NCI-H2227 (cell line): ENCODE data around the gene ZNF648.
"Not testable (repeated sequence)": the region's sequence is repeated elsewhere in the genome, so short reads cannot be mapped to it uniquely, and the experiment has no call there.

Experiments used
- DNase-seq: peaks from one replicate; lab custom pipeline; 2025; ENCODE audit not compliant: unreplicated experiment; lab: John Stamatoyannopoulos, UW

ZNF648 gene

GRCh38 chr1:182080040-182080439, 18.5 kb upstream of the ZNF648 start:
- no peak for DNase-seq

DNA sequence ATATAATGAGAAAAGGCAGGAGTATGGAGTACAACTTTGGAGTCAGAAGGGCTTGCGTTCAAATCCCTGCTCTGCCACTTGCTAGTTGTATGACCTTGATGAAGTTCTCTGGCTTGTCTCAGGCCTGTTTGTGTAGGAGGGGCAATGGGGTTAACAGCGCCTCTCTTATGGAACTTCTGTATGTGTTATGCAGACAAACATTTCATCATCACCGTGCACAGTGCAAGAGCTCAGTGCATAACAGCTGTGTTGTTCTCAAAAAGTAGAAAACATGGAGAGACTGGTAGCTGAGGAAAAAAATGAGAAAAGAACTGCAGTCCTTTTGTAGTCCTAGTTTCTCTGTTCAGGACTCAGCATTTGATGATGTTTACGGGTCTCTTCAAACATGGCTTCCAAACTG, 10.4 kb upstream of the ZNF648 start:
- no peak for DNase-seq

- peak; percentile 86 for DNase-seq
These were observed 7.5 kb upstream of the ZNF648 start for GRCh38 chr1:182069028-182069466.

- no peak for DNase-seq
These were observed 5.4 kb upstream of the ZNF648 start for GRCh38 chr1:182066934-182067333.

DNA sequence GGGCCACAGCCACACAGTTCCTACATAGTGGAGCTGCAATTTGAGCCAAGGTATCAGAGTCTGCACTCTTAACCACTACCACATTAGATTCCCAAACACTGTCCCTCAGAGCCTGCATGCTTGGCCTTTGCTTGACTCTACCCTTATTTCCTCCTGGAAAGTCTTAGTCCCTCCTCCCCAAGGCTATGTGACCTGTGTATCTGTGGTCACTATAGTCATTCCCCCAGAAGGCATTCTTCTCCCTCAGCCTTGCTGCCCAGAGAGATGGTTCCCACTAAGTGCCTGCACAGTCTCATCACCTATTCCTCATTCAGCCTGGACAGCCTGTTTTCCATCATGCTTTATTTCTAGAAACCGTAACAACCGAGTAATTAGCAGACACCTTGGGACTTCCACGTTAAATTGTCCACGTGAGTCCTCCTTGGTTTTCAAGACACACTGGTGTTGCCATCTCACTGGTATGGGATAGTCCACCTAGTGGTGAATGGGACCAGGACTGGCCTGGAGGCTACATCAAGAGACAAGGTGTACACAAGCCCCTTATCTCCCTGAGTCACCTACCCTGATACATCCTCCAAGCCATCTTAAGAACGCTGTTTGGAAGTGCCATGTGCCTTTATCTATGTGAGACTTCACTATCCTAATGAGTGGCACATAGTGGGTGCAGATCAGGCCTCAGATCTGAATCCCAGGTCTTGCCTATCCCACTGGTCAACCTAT, 3.8 kb upstream of the ZNF648 start:
- no peak for DNase-seq

- DNase-seq: no peak
These were observed 3.1 kb upstream of the ZNF648 start for GRCh38 chr1:182064611-182065010.

- DNase-seq: no peak
These were observed 711 bp upstream of the ZNF648 start for GRCh38 chr1:182062223-182062622.

DNA sequence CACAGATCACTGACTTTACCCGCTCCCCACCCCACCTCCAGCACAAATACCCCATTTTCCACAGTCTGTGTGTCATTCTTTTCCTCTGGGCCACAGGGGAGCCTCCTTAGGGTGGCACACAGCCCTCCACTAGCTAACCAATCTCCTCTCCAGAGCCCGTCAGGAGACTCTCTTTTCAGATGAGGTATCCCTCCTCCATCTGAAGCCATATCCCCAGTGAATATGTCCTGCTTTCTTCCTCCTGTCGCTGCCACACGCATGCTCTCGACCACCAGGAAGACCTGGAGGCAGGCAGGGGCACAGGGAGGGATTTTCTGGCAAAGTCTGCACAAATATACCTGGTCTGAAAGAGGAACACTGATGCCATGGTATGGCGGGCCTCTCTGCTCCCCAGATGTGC, 635 bp downstream of the ZNF648 start:
- no peak for DNase-seq

DNA sequence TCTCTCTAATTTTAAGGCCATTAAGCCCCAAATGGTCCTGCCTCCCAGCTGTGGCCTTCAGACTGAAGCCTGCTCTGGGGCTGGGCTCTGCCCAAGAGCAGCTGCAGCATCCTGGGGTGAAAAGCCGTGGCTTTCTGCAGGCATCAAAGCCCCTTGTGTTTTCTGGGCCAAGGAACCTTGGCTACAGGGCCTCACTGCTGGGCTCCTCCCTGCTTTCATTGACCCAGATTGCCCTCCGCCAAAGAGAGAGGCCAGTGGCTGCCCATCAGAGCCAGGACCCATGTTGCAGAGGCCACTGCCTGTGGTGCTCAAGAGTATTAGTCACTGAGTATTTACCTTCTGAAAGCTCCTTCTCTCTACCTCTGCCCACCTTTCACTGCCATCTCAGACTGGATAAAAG, 1.6 kb downstream of the ZNF648 start:
- peak; percentile 6 for DNase-seq

DNA sequence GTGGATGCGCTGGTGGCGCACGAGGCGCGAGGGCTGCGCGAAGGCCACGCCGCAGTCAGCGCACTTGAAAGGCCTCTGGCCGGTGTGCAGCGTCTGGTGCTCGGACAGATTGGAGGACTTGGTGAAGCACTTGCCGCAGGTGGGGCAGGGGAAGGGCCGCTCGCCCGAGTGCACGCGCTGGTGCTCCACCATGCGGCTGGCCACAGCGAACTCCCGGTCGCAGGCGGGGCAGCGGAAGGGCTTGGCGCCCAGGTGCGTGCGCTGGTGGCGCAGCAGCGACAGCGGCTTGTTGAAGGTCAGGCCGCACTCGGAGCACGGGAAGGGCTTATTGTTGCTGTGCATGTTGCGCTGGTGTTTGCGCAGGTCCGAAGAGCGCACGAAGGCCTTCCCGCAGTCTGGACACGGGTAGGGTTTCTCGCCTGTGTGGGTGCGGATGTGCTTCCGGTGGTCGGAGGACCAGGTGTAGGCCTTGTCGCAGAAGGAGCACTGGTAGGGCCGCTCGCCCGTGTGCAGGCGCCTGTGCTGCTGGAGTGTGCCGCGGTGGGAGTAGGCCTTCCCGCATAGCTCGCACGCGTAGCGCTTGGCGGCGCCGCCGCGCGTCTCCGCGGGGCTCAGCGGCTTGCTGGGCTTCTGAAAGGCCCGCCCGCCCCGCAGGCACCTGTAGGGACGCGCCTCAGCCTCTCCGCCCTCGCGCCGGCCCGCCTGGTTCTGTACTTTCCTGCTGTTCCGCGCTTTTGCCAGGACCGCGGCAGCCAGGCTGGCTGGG, 4.7 kb downstream of the ZNF648 start:
- no peak for DNase-seq

- DNase-seq: peak; percentile 40
These were observed 6.7 kb downstream of the ZNF648 start for GRCh38 chr1:182054698-182055326.

DNA sequence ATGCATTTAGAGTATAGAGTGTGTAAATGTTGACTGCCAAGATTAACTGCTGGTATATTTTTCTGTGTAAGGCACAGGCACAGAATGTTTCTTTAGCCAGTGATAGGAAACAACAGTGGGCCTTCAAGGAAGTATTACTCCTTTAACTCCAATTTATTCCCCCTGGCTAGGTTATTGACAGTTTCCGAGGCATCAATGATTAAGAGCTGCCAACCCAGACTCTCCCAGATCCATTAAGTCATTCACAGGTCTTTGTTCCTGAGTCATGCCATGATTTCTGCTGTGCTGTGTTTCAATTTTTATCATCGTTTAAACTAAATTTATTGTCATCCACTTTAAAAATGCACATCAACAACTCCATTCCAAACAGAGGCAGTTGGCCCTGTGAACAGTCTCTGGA, 9.2 kb downstream of the ZNF648 start:
- DNase-seq: no peak

DNA sequence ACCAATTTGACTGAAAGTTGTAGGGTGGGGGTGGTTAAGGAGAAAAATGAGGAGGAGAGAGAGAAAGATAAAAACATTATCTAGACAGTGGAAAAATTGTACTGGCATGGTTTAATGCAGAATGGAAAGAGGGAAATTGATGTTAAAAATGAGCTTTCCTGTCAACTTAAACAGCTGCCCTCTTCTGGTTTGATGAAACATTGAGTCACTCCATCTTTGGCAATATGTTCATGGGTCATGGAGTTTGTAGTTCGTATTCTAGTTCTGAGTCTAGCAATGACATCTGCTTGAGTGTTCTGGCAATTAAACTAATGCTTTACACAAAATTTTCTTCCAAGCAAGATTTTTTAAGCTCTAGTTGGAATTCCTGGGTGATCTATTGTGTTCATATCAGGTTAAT, 9.6 kb downstream of the ZNF648 start:
- no peak for DNase-seq

DNA sequence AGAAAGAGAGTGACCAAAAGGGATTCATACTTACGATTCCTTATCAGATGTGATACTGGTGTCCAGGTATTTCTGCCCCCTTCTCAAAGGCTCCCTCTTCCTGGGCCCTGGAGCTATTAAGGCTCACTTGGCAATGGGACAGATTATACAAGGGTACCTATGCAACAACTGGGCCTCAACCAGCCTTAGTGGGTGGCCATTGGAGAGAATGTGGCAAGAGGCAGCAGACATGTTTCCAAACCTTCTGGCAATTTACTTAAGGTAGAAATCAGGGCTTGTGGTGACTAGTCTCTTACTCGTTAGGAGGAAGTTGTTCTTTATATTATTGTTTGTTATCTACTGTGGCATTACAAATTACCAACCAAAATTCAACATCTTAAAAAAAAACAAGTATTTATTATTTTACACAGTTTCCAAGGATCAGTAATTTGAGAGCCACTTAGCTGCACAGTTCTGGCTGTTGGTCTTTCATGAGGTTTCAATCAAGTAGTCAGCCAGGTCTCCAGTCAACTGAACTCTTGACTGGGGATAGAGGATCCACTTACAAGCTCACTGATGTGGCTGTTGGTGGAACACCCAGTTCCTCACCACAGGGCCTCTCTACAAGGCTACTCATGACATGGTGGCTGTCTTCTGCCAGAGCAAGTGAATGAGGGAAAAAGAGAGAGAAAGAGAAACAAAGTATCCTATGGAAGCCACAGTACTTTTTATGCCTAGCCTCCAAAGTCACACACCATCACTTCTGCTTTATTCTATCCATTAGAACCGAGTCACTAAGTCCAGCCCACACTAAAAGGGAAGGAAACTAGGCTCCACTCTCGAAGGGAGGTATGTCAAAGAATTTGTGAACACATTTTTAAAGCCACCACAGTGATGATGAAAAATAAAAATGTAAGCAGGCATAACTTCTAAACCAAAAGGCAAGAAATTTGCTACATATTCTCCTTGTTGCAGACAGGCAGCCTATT, 10.7 kb downstream of the ZNF648 start:
- no peak for DNase-seq

GRCh38 chr1:182048562-182048961, 12.9 kb downstream of the ZNF648 start:
- no peak for DNase-seq

DNA sequence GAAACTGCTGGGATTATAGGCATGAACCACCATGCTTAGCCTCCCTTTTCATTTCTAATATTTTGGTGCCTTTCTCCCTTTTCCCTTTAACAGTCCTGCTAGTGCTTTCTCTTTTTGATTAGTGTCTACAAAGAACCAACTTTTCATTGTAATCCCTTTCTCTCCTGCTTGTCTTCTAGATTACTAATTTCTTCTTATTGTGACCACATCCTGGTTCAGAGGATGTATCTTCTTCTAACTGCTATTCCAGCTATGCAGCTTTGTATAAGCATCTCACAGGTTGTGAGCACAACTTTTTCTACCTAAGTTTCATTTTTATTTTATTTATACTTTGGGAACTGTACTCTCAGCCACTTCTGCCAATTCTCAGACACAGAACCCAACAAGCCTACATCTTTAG, 14.7 kb downstream of the ZNF648 start:
- DNase-seq: no peak

DNA sequence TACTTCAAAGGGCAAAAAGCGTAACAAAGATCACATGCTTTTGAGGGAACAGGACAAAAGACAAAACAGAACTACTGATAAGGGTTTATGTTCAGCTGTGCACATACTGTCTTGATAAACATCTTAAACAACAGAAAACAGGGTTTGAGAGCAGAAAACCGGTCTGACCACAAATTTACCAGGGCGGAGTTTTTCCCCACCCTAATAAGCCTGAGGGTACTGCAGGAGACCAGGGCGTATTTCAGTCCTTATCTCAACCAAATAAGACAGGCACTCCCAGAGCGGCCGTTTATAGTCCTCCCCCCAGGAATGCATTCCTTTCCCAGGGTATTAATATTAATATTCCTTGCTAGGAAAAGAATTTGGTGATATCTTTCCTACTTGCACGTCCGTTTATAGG, 16.0 kb downstream of the ZNF648 start:
- not testable (repeated sequence) for DNase-seq

GRCh38 chr1:182041615-182042014, 19.9 kb downstream of the ZNF648 start:
- DNase-seq: no peak

DNA sequence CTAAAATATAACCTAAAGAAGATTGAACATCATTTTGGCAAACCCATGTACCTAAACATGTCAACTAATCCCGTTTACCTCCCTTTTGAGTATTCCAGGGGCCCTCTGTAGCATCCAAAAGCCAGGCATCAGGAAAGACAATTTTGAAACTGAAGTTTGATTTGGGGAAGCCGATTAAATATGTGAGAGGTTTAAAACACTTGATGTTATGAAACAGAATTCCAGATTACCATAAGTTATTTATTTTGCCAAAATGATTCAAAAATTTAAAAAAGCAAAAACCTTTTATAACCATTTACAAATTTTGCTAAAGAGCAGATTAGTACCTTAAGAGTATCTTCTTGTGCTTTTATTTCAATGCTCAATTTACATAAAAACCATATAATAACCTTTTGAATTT, 23.3 kb downstream of the ZNF648 start:
- DNase-seq: no peak

DNA sequence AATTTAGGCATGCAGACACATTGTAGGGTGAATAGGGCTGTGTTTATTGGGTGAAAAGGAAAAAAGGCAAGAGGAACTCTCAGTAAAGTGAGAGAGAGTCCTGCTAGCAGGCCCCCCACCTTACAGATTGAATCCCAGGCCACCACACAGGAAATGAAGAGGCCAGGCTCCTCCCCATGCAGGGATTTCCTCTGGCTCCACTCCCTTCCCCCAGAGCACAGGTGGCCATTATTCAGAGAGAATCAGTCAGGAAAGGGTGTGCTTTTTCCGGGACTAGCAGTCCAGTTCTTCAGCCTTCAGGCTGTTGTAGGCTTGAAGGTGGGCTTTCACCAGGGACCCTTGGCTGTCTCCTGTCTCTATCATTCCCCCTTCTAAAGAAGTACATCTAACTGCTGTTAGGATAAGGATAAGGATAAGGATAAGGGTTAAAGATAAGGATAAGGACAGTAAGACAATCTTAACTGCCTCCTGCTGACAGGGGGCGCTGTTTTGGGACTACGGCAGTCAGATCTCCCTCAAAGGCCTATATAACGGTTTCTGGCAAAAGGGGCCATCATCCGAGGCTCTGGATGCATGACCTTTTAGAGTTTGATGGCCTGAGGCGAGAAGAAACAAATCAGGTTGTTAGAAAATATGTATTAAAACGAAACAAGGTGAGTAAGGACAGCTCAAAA, 26.3 kb downstream of the ZNF648 start:
- no peak for DNase-seq
